Sigmoid colon (tissue), 7 donors: ENCODE data around the gene SORCS2. TPM values are rescaled to one million over a fixed set of nuclear protein-coding genes. Genes with fewer than 3 reads are reported as not detected.

ENCODE experiments used
- DNase-seq: peaks from one replicate; pipeline ENCODE4 v3.0.0-alpha.2; 2019
- H3K27ac ChIP-seq, 4 donors: fragments of 200-600 bp; sonication (generic); one replicate each; pipeline ENCODE4 v1.5.1; 2016 to 2019; ENCODE audit warnings: mild to moderate bottlenecking in 1 of 4
- H3K27me3 ChIP-seq, 3 donors: fragments of 200-600 bp; sonication (generic); one replicate each; pipeline ENCODE4 v1.5.1; 2019; ENCODE audit warnings: mild to moderate bottlenecking in 1 of 3
- H3K36me3 ChIP-seq, 4 donors: fragments of 200-600 bp; sonication (generic); one replicate each; pipeline ENCODE4 v1.5.1; 2016 to 2019
- H3K4me1 ChIP-seq, 4 donors: fragments of 200-600 bp; sonication (generic); one replicate each; pipeline ENCODE4 v1.5.1; 2017 to 2019
- H3K4me3 ChIP-seq, 4 donors: fragments of 200-600 bp; sonication (generic); one replicate each; pipeline ENCODE4 v1.5.1; 2017 to 2019; ENCODE audit warnings: mild to moderate bottlenecking in 2 of 4, moderate library complexity in 1 of 4
- H3K9me3 ChIP-seq, 4 donors: fragments of 200-600 bp in 3 of 4; sonication (generic) in 3 of 4; one replicate each; pipeline versions ENCODE4 v1.5.1 to v1.6.1; 2013 to 2019
- EP300 ChIP-seq, 4 donors: sonication (generic); formaldehyde crosslinking; IDR thresholded peaks; one replicate each; pipeline ENCODE4 v1.6.1; 2017; ENCODE audit warnings: antibody characterized with exemption in 4 of 4
- POLR2A ChIP-seq, 2 donors: fragments of 450-650 bp; IDR thresholded peaks; one replicate each; pipeline ENCODE4 v1.6.1; 2016; ENCODE audit warnings: antibody characterized with exemption in 2 of 2, mild to moderate bottlenecking in 2 of 2, moderate library complexity in 2 of 2
- POLR2AphosphoS5 ChIP-seq, 4 donors: sonication (generic); formaldehyde crosslinking; IDR thresholded peaks; one replicate each; pipeline ENCODE4 v1.6.1; 2017; ENCODE audit warnings: antibody characterized with exemption in 4 of 4
- WGBS, 2 donors: extraction: QIAGEN DNeasy Blood & Tissue Kit; methylation state at CpG; one replicate each; pipeline ENCODE4 v1.1.7; 2013; 5-methylcytosine and 5-hydroxymethylcytosine counted together
- intact Hi-C: fragments of 100-400 bp; cut with DNase I; formaldehyde crosslinking; loops from one replicate; pipeline ENCODE4 v1.15.1; 2023
- polyA plus RNA-seq, 3 donors: library from polyadenylated mRNA; stranded (reverse); fragments of 200-250 nt; gene quantifications; one replicate each; pipeline ENCODE4 v1.2.3, GENCODE V29; 2013
- total RNA-seq, 4 donors: library from RNA; depleted of rRNA; stranded (reverse); fragments of >200 nt; gene quantifications; one replicate each; pipeline ENCODE4 v1.1.0, GENCODE V29; 2016
- TF ChIP-seq, protein P1 (sequence below), 4 experiments: fragments of 450-650 bp in 3 of 4; fragments of 200-600 bp in 1 of 4; IDR thresholded peaks; one replicate each; pipeline ENCODE4 v1.5.1; 2016 to 2019; ENCODE audit warnings: antibody characterized with exemption in 4 of 4, mild to moderate bottlenecking in 3 of 4, moderate library complexity in 2 of 4
- donor health status: healthy with polysubstance abuse.
- donor health status: Bipolar disorder and iron deficiency.
- donor health status: healthy.

Gene SORCS2
- total and polyA plus RNA-seq, 7 donors = 1.8 to 6.4 (median 3.9) TPM; not detected in 2

DNA sequence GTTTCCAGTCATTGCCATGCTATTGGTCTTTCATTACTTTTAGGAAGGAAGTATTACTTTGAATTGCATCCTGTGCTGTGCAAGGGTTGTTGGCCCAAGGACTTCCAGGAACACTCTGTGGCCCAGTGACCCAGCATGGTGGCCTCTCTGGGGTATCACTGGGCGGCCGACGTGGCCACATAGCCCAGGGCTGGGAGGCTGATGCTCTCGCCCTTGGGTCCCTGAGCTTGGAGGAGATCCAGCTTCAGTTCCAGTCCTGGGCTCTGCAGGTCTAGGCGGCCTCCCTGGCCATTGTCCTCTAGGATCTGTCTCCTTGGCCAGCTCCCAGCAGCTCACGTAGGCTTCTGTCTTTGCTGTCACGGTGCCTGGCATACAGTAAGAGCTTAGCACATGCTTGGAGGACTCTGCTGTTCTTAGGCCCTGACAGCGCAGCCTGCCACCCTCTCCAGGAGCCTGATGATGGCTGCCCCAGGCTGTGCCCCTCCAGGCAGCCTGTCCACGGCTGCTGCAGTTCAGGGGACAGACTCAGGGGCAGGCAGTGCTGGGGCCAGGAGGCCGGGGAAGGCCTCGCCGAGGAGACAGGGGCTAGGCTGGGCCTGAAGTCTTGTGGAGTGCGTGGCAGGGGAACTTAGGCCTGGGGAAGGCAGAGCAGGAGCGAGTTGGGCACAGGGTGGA lies 42.2 kb downstream of the SORCS2 start:
- H3K4me1 ChIP-seq = peaks cover 0 to 26% (median 17%) of the 10 kb centered on the region in 4 donors
- no peaks in the 10 kb centered on the region for H3K27me3 ChIP-seq
- H3K9me3 ChIP-seq = no peaks in the 10 kb centered on the region
- 81 to 84% methylated on average over 14 of the region's 14 CpGs for WGBS, 2 donors
- no peaks in the 10 kb centered on the region for H3K36me3 ChIP-seq
- TF ChIP-seq EP300 (IDR thresholded peaks at IDR 0.05) (no peak), POLR2A (IDR thresholded peaks at IDR 0.05) (no peak), POLR2AphosphoS5 (IDR thresholded peaks at IDR 0.05) (no peak)
- TF ChIP-seq, protein P1, sequence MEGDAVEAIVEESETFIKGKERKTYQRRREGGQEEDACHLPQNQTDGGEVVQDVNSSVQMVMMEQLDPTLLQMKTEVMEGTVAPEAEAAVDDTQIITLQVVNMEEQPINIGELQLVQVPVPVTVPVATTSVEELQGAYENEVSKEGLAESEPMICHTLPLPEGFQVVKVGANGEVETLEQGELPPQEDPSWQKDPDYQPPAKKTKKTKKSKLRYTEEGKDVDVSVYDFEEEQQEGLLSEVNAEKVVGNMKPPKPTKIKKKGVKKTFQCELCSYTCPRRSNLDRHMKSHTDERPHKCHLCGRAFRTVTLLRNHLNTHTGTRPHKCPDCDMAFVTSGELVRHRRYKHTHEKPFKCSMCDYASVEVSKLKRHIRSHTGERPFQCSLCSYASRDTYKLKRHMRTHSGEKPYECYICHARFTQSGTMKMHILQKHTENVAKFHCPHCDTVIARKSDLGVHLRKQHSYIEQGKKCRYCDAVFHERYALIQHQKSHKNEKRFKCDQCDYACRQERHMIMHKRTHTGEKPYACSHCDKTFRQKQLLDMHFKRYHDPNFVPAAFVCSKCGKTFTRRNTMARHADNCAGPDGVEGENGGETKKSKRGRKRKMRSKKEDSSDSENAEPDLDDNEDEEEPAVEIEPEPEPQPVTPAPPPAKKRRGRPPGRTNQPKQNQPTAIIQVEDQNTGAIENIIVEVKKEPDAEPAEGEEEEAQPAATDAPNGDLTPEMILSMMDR (IDR thresholded peaks at IDR 0.05) = no peak
- intact Hi-C loops = loop anchor here (5.0 kb wide), 1 partner anchor 63 kb away; no protein-coding TSS in a partner anchor
- no peak overlapping the region for H3K27ac ChIP-seq
- H3K4me3 ChIP-seq = no peak overlapping the region
- no peak for DNase-seq

DNA sequence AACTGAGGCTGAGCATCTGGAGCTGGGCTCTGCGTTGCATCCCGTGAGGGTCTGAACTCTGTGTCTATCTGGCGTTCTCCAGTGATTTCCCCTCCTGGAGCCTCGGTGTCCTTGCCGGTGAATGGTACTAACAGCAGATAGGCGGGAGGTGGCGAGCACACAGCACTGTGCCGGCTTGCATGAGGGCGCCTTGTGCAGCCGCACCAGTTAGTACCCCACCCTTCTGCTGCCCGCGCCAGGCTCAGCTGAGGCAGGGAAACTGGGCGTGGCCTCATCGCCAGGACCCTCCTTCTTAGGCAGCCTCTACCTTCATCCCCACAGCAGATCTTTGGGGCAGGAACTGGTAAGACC lies 42.7 kb downstream of the SORCS2 start:
- intact Hi-C loops = loop anchor here (5.0 kb wide), 1 partner anchor 62 kb away; no protein-coding TSS in a partner anchor
- Histone ChIP-seq H3K4me3 (no peak overlapping the region), H3K9me3 (no peaks in the 10 kb centered on the region), H3K27ac (no peak overlapping the region), H3K27me3 (no peaks in the 10 kb centered on the region), H3K36me3 (no peaks in the 10 kb centered on the region), H3K4me1 (peaks cover 0 to 26% (median 17%) of the 10 kb centered on the region in 4 donors)
- 83 to 93% methylated on average over 14 of the region's 14 CpGs for WGBS, 2 donors
- no peak for TF ChIP-seq POLR2A (IDR thresholded peaks at IDR 0.05)
- no peak for TF ChIP-seq EP300 (IDR thresholded peaks at IDR 0.05)
- TF ChIP-seq, protein P1 (IDR thresholded peaks at IDR 0.05) = no peak
- TF ChIP-seq POLR2AphosphoS5 (IDR thresholded peaks at IDR 0.05) = no peak
- DNase-seq = no peak

DNA sequence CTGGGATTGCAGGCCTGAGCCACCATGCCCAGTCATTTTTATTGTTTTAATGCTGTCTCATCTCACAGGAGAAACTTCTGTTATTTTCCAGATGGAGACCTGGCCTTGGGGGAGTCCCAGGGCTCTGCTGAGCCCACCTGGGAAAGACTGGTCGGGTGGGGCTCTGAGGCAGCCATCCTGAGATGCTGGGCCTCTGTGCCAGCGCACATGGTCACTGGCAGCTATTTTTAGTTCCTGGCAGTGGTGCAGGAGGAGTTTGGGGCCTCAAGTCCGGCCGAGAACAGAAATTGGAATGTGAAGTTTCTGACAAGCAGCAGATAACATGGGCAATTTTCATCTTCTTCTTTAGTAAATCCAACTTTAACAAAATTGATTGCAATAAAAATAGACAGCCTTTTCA lies 44.5 kb downstream of the SORCS2 start:
- DNase-seq = no peak
- intact Hi-C loops = loop anchor here (5.0 kb wide), 1 partner anchor 60 kb away; no protein-coding TSS in a partner anchor
- peak overlapping the region; percentile 7 to 47 (median 21) for H3K27ac ChIP-seq
- no peaks in the 10 kb centered on the region for H3K27me3 ChIP-seq
- H3K4me1 ChIP-seq = peaks cover 0 to 26% (median 17%) of the 10 kb centered on the region in 4 donors
- no peaks in the 10 kb centered on the region for H3K36me3 ChIP-seq
- no peak for TF ChIP-seq EP300 (IDR thresholded peaks at IDR 0.05)
- no peak for TF ChIP-seq POLR2A (IDR thresholded peaks at IDR 0.05)
- TF ChIP-seq, protein P1 (IDR thresholded peaks at IDR 0.05) = no peak
- TF ChIP-seq POLR2AphosphoS5 (IDR thresholded peaks at IDR 0.05) = no peak
- WGBS, 2 donors = 55 to 65% methylated on average over 4 of the region's 4 CpGs
- H3K4me3 ChIP-seq = no peak overlapping the region
- no peaks in the 10 kb centered on the region for H3K9me3 ChIP-seq

DNA sequence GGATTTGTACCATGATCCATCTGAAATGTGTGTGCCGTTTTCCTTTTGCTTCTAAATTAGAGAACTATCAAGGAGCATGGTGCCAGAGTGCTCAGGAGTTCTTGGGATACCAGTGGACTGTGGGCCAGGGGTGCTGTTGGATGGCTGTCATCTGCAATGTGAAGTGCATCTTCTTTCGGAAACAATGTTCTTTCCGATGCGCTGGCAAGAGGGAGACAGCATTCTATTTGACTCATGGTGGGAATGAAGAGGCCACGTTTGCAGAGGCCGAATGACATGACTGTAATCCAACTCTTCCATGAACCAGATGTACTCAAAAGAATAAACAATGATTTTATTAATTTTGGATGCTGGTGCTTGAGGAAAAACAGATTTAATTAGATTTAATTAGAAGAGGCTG lies 45.5 kb downstream of the SORCS2 start:
- no peak for DNase-seq
- 79 to 89% methylated on average over 6 of the region's 6 CpGs for WGBS, 2 donors
- H3K36me3 ChIP-seq = no peaks in the 10 kb centered on the region
- no peaks in the 10 kb centered on the region for H3K27me3 ChIP-seq
- peaks cover 0 to 26% (median 17%) of the 10 kb centered on the region in 4 donors for H3K4me1 ChIP-seq
- H3K27ac ChIP-seq = peak overlapping the region in 2 of 4 donors; percentile 24 to 47
- intact Hi-C loops = loop anchor here (5.0 kb wide), 1 partner anchor 59 kb away; no protein-coding TSS in a partner anchor
- H3K4me3 ChIP-seq = no peak overlapping the region
- H3K9me3 ChIP-seq = no peaks in the 10 kb centered on the region
- TF ChIP-seq POLR2AphosphoS5 (IDR thresholded peaks at IDR 0.05) = peak in 1 of 4 donors; percentile 28
- TF ChIP-seq EP300 (IDR thresholded peaks at IDR 0.05) = no peak

DNA sequence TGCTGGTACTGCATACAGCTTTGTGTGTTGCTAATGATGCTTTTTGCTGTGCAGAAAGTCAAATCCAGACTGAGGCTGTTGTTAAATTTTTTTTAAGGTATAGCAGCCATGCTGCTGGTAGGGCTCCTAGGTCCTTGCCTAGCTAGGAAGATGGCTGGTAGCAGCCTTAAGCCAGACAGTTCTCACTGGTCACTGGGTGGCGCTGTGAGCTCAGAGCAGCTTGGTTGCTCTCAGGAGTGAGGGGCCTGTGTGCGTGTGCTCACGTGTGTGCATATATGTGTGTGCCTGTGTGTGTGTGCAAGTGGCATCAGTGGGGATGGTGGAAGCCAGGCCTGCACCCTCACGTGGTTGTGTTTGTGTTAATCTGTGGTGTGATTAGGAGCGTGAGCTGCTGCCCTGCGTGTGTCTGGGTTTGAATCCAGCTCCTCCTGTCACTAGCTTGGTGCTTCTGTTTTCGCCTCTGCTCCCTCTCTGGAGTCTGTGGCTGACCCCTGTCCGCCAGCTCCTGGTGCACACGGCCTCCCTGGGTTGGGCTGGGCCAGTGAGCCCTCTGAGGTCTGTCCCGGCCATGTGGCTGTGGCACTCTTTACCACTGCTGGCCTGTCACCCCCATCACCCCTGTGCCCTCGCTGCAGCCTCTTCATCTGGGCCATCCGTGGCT lies 46.1 kb downstream of the SORCS2 start:
- 88 to 92% methylated on average over 12 of the region's 12 CpGs for WGBS, 2 donors
- no peaks in the 10 kb centered on the region for H3K36me3 ChIP-seq
- intact Hi-C loops = loop anchor here (5.0 kb wide), 1 partner anchor 59 kb away; no protein-coding TSS in a partner anchor
- no peak for DNase-seq
- peak overlapping the region in 2 of 4 donors; percentile 24 to 47 for H3K27ac ChIP-seq
- TF ChIP-seq POLR2A (IDR thresholded peaks at IDR 0.05) (no peak), POLR2AphosphoS5 (IDR thresholded peaks at IDR 0.05) (no peak), EP300 (IDR thresholded peaks at IDR 0.05) (no peak)
- TF ChIP-seq, protein P1 (IDR thresholded peaks at IDR 0.05) = no peak
- peaks cover 0 to 30% (median 19%) of the 10 kb centered on the region in 4 donors for H3K4me1 ChIP-seq
- H3K4me3 ChIP-seq = no peak overlapping the region
- H3K27me3 ChIP-seq = no peaks in the 10 kb centered on the region
- H3K9me3 ChIP-seq = no peaks in the 10 kb centered on the region
